ENCODE measurements around the gene USP7.

USP7 gene

GRCh38 chr16:8893976-8894690 lies 69.6 kb downstream of the USP7 start:
- no peak for TF ChIP-seq CTCF (IDR thresholded peaks at IDR 0.05; ENCODE audit: insufficient read depth, low read depth, low read length, missing control alignments)
- no peak overlapping the region for H3K4me3 ChIP-seq (ENCODE audit: low read length)
- DNase-seq (ENCODE audit: low read depth): no peak

- H3K4me3 ChIP-seq (ENCODE audit: low read length): no peak overlapping the region
- DNase-seq (ENCODE audit: low read depth): no peak
- TF ChIP-seq CTCF (IDR thresholded peaks at IDR 0.05; ENCODE audit: insufficient read depth, low read depth, low read length, missing control alignments): no peak
Observed at GRCh38 chr16:8893426-8893825, 70.3 kb downstream of the USP7 start.

- no peak for DNase-seq (ENCODE audit: low read depth)
- no peak for TF ChIP-seq CTCF (IDR thresholded peaks at IDR 0.05; ENCODE audit: insufficient read depth, low read depth, low read length, missing control alignments)
- H3K4me3 ChIP-seq (ENCODE audit: low read length): no peak overlapping the region
Observed at GRCh38 chr16:8892101-8892575, 71.6 kb downstream of the USP7 start.

GRCh38 chr16:8890549-8890921 lies 73.2 kb downstream of the USP7 start:
- no peak for DNase-seq (ENCODE audit: low read depth)
- H3K4me3 ChIP-seq (ENCODE audit: low read length): no peak overlapping the region
- TF ChIP-seq CTCF (IDR thresholded peaks at IDR 0.05; ENCODE audit: insufficient read depth, low read depth, low read length, missing control alignments): no peak

GRCh38 chr16:8889893-8890548 lies 73.7 kb downstream of the USP7 start:
- DNase-seq (ENCODE audit: low read depth): no peak
- TF ChIP-seq CTCF (IDR thresholded peaks at IDR 0.05; ENCODE audit: insufficient read depth, low read depth, low read length, missing control alignments): no peak
- H3K4me3 ChIP-seq (ENCODE audit: low read length): no peak overlapping the region

- DNase-seq (ENCODE audit: low read depth): no peak
- no peak for TF ChIP-seq CTCF (IDR thresholded peaks at IDR 0.05; ENCODE audit: insufficient read depth, low read depth, low read length, missing control alignments)
- H3K4me3 ChIP-seq (ENCODE audit: low read length): no peak overlapping the region
Observed at GRCh38 chr16:8888951-8889892, 74.5 kb downstream of the USP7 start.
